Endothelial cell (in vitro differentiated cells): Measurements from ENCODE around the gene RESP18. TPM values are rescaled to one million over a fixed set of nuclear protein-coding genes. Genes with fewer than 3 reads are reported as not detected.
"Not testable (repeated sequence)": the region's sequence is repeated elsewhere in the genome, so short reads cannot be mapped to it uniquely, and the experiment has no call there.

Experiments
- DNase-seq: peaks from one replicate; pipeline ENCODE4 v3.0.0; 2021; ENCODE audit warnings: low spot score
- H3K27ac Mint-ChIP-seq: one replicate; pipeline ENCODE4 v1.8.0; 2021; ENCODE audit warnings: mixed read lengths, inconsistent platforms; ENCODE audit not compliant: unreplicated experiment
- H3K27me3 Mint-ChIP-seq: one replicate; pipeline ENCODE4 v1.8.0; 2021; ENCODE audit warnings: mild to moderate bottlenecking, moderate library complexity, mixed read lengths, inconsistent platforms; ENCODE audit not compliant: unreplicated experiment
- H3K36me3 Mint-ChIP-seq: one replicate; pipeline ENCODE4 v1.8.0; 2021; ENCODE audit warnings: mild to moderate bottlenecking, low read depth, mixed read lengths, inconsistent platforms; ENCODE audit not compliant: unreplicated experiment
- H3K4me1 Mint-ChIP-seq: one replicate; pipeline ENCODE4 v1.8.0; 2021; ENCODE audit warnings: mild to moderate bottlenecking, mixed read lengths, inconsistent platforms; ENCODE audit not compliant: unreplicated experiment
- H3K4me3 Mint-ChIP-seq: one replicate; pipeline ENCODE4 v1.8.0; 2021; ENCODE audit warnings: mild to moderate bottlenecking, mixed read lengths, inconsistent platforms; ENCODE audit not compliant: unreplicated experiment
- H3K9me3 Mint-ChIP-seq: one replicate; pipeline ENCODE4 v1.8.0; 2021; ENCODE audit warnings: mixed read lengths, inconsistent platforms; ENCODE audit not compliant: unreplicated experiment
- CTCF ChIP-seq: fragments of 200-600 bp; sonication (generic); IDR thresholded peaks from one replicate; pipeline ENCODE4 v1.5.0; 2021; ENCODE audit warnings: antibody characterized with exemption; ENCODE audit not compliant: unreplicated experiment
- total RNA-seq: library from RNA; stranded (reverse); fragmentation: NEBNext Ultra II Directional; extraction: Animal tissue kit (Norgen Biotek cat#: 25700); gene quantifications from one replicate; pipeline ENCODE4 v1.2.1, GENCODE V29; 2021; ENCODE audit not compliant: unreplicated experiment

The RESP18 gene
- total RNA-seq, 1 donor from 2014 or later = not detected

GRCh38 chr2:219327719-219328118, 4.8 kb downstream of the RESP18 start:
- no peak overlapping the region for H3K4me3 Mint-ChIP-seq

GRCh38 chr2:219325657-219326315, 6.8 kb downstream of the RESP18 start:
- no peak for DNase-seq
- peaks cover 6% of the 10 kb centered on the region for H3K27me3 Mint-ChIP-seq

More at GRCh38 chr2:219327719-219328118, 4.8 kb downstream of the RESP18 start:
- no peaks in the 10 kb centered on the region for H3K36me3 Mint-ChIP-seq
- TF ChIP-seq CTCF = no peak
- DNase-seq = no peak
- no peaks in the 10 kb centered on the region for H3K9me3 Mint-ChIP-seq
- no peak overlapping the region for H3K27ac Mint-ChIP-seq
- peaks cover 21% of the 10 kb centered on the region for H3K27me3 Mint-ChIP-seq
- H3K4me1 Mint-ChIP-seq = peaks cover 3% of the 10 kb centered on the region

GRCh38 chr2:219325136-219325535, 7.4 kb downstream of the RESP18 start:
- Mint-ChIP-seq H3K36me3 (no peaks in the 10 kb centered on the region), H3K27me3 (peaks cover 2% of the 10 kb centered on the region), H3K27ac (no peak overlapping the region), H3K4me1 (no peaks in the 10 kb centered on the region), H3K4me3 (no peak overlapping the region), H3K9me3 (no peaks in the 10 kb centered on the region)
- no peak for DNase-seq
- no peak for TF ChIP-seq CTCF

More at GRCh38 chr2:219325657-219326315, 6.8 kb downstream of the RESP18 start:
- Mint-ChIP-seq H3K4me1 (no peaks in the 10 kb centered on the region), H3K4me3 (no peak overlapping the region), H3K36me3 (no peaks in the 10 kb centered on the region), H3K27ac (no peak overlapping the region), H3K9me3 (no peaks in the 10 kb centered on the region)
- no peak for TF ChIP-seq CTCF

GRCh38 chr2:219323434-219323833, 9.1 kb downstream of the RESP18 start:
- Mint-ChIP-seq H3K27ac (no peak overlapping the region), H3K4me3 (no peak overlapping the region), H3K4me1 (no peaks in the 10 kb centered on the region), H3K27me3 (peaks cover under 1% of the 10 kb centered on the region), H3K36me3 (no peaks in the 10 kb centered on the region), H3K9me3 (no peaks in the 10 kb centered on the region)
- no peak for DNase-seq
- no peak for TF ChIP-seq CTCF

- H3K4me3 Mint-ChIP-seq = no peak overlapping the region
- no peak for TF ChIP-seq CTCF
- H3K27me3 Mint-ChIP-seq = peaks cover 4% of the 10 kb centered on the region
- H3K36me3 Mint-ChIP-seq = peaks cover 3% of the 10 kb centered on the region
- DNase-seq = no peak
- H3K9me3 Mint-ChIP-seq = no peaks in the 10 kb centered on the region
- no peak overlapping the region for H3K27ac Mint-ChIP-seq
- H3K4me1 Mint-ChIP-seq = no peaks in the 10 kb centered on the region
These were observed 17.6 kb downstream of the RESP18 start for GRCh38 chr2:219314804-219315468.

GRCh38 chr2:219312683-219313263, 19.8 kb downstream of the RESP18 start:
- H3K4me1 Mint-ChIP-seq, H3K4me3 Mint-ChIP-seq: not testable (repeated sequence)

More at GRCh38 chr2:219312683-219313263, 19.8 kb downstream of the RESP18 start:
- not testable (repeated sequence) for H3K27ac Mint-ChIP-seq, H3K9me3 Mint-ChIP-seq, H3K36me3 Mint-ChIP-seq, H3K27me3 Mint-ChIP-seq, DNase-seq
